GM21447 (cell line): Measurements from ENCODE around the gene MAGI3.
"Not testable (repeated sequence)": the region's sequence is repeated elsewhere in the genome, so short reads cannot be mapped to it uniquely, and the experiment has no call there.

Source experiments
- ATAC-seq: cut with Tn5 transposase; IDR thresholded peaks from one replicate; pipeline ENCODE4 v1.9.1; 2021; ENCODE audit not compliant: unreplicated experiment

The MAGI3 gene

GRCh38 chr1:113508364-113509164 is 118.2 kb downstream of the MAGI3 start:
- ATAC-seq = no peak

- ATAC-seq = not testable (repeated sequence)
These were observed 119.5 kb downstream of the MAGI3 start for GRCh38 chr1:113509766-113510165.

- ATAC-seq = no peak
These were observed 121.0 kb downstream of the MAGI3 start for GRCh38 chr1:113511269-113511668.

GRCh38 chr1:113515498-113515897 is 125.2 kb downstream of the MAGI3 start:
- no peak for ATAC-seq

- no peak for ATAC-seq
These were observed 127.0 kb downstream of the MAGI3 start for GRCh38 chr1:113517346-113517745.

- ATAC-seq = no peak
These were observed 127.7 kb downstream of the MAGI3 start for GRCh38 chr1:113517983-113518382.

GRCh38 chr1:113519556-113519955 is 129.2 kb downstream of the MAGI3 start:
- ATAC-seq = no peak

GRCh38 chr1:113530021-113530420 is 139.7 kb downstream of the MAGI3 start:
- no peak for ATAC-seq

- no peak for ATAC-seq
These were observed 141.0 kb downstream of the MAGI3 start for GRCh38 chr1:113531321-113531720.

- no peak for ATAC-seq
These were observed 142.7 kb downstream of the MAGI3 start for GRCh38 chr1:113533061-113533460.

- no peak for ATAC-seq
These were observed 144.0 kb downstream of the MAGI3 start for GRCh38 chr1:113534130-113534817.

- no peak for ATAC-seq
These were observed 144.6 kb downstream of the MAGI3 start for GRCh38 chr1:113534875-113535274.

- ATAC-seq = no peak
These were observed 146.0 kb downstream of the MAGI3 start for GRCh38 chr1:113536182-113536780.

GRCh38 chr1:113538225-113538624 is 147.9 kb downstream of the MAGI3 start:
- no peak for ATAC-seq

GRCh38 chr1:113540335-113540734 is 150.0 kb downstream of the MAGI3 start:
- no peak for ATAC-seq

- ATAC-seq = no peak
These were observed 150.8 kb downstream of the MAGI3 start for GRCh38 chr1:113541106-113541505.

GRCh38 chr1:113542221-113542701 is 151.9 kb downstream of the MAGI3 start:
- no peak for ATAC-seq

GRCh38 chr1:113543110-113543509 is 152.8 kb downstream of the MAGI3 start:
- ATAC-seq = no peak

- no peak for ATAC-seq
These were observed 154.9 kb downstream of the MAGI3 start for GRCh38 chr1:113545210-113545609.

GRCh38 chr1:113545626-113546025 is 155.3 kb downstream of the MAGI3 start:
- ATAC-seq = no peak

GRCh38 chr1:113551728-113552127 is 161.4 kb downstream of the MAGI3 start:
- no peak for ATAC-seq

GRCh38 chr1:113552244-113552643 is 161.9 kb downstream of the MAGI3 start:
- no peak for ATAC-seq
